Measurements from ENCODE around the gene CCL1.
A peak's percentile ranks its signal among the peaks of the same experiment; 100 is the strongest.

The CCL1 gene

GRCh38 chr17:34363183-34363661, at the start of gene CCL1:
Gene CCL1, minus strand, starts transcription at chr17:34363233. Its CDS starts 72 bp downstream, at chr17:34363161.
- no peak for DNase-seq

GRCh38 chr17:34412534-34412933, 49.5 kb upstream of the CCL1 start:
- no peak for DNase-seq

GRCh38 chr17:34411646-34412421, 48.8 kb upstream of the CCL1 start:
- DNase-seq, result no peak

GRCh38 chr17:34409352-34409751, 46.3 kb upstream of the CCL1 start:
- DNase-seq, result no peak

GRCh38 chr17:34408439-34408838, 45.4 kb upstream of the CCL1 start:
- DNase-seq, result no peak

- no peak for DNase-seq
These were observed 43.2 kb upstream of the CCL1 start for GRCh38 chr17:34406226-34406625.

- DNase-seq, result no peak
These were observed 40.0 kb upstream of the CCL1 start for GRCh38 chr17:34403006-34403405.

- DNase-seq, result peak; percentile 37
These were observed 38.1 kb upstream of the CCL1 start for GRCh38 chr17:34401165-34401564.

GRCh38 chr17:34400301-34400931, 37.4 kb upstream of the CCL1 start:
- DNase-seq, result no peak

GRCh38 chr17:34399725-34400124, 36.7 kb upstream of the CCL1 start:
- DNase-seq, result no peak

- DNase-seq, result no peak
These were observed 36.0 kb upstream of the CCL1 start for GRCh38 chr17:34398990-34399389.

- DNase-seq, result no peak
These were observed 34.2 kb upstream of the CCL1 start for GRCh38 chr17:34397265-34397664.

GRCh38 chr17:34393401-34393800, 30.4 kb upstream of the CCL1 start:
- DNase-seq, result peak; percentile 77

GRCh38 chr17:34391241-34391640, 28.2 kb upstream of the CCL1 start:
- DNase-seq, result no peak

GRCh38 chr17:34390649-34391048, 27.6 kb upstream of the CCL1 start:
- no peak for DNase-seq

- no peak for DNase-seq
These were observed 26.2 kb upstream of the CCL1 start for GRCh38 chr17:34389126-34389750.

- DNase-seq, result no peak
These were observed 24.5 kb upstream of the CCL1 start for GRCh38 chr17:34387566-34387965.

GRCh38 chr17:34386697-34387550, 23.9 kb upstream of the CCL1 start:
- DNase-seq, result no peak

- DNase-seq, result no peak
These were observed 23.3 kb upstream of the CCL1 start for GRCh38 chr17:34386343-34386696.

GRCh38 chr17:34384822-34385605, 22.0 kb upstream of the CCL1 start:
- no peak for DNase-seq

- no peak for DNase-seq
These were observed 21.2 kb upstream of the CCL1 start for GRCh38 chr17:34384271-34384670.

- no peak for DNase-seq
These were observed 20.2 kb upstream of the CCL1 start for GRCh38 chr17:34383216-34383615.
